IPS DF 4.7 (cell line): ENCODE results near the gene OR9Q2.
"Not testable (repeated sequence)": the region's sequence is repeated elsewhere in the genome, so short reads cannot be mapped to it uniquely, and the experiment has no call there.

Source experiments
- DNase-seq: peaks from one replicate; pipeline ENCODE4 v3.0.0-alpha.2; 2013; ENCODE audit warnings: low spot score; ENCODE audit errors: extremely low read depth

Gene OR9Q2

GRCh38 chr11:58188770-58189169, at the start of gene OR9Q2:
OR9Q2 (plus strand) TSS chr11:58189070; CDS start chr11:58190491, 1,421 bp downstream.
- no peak for DNase-seq

GRCh38 chr11:58142761-58143160, 46.1 kb upstream of the OR9Q2 start:
- DNase-seq: no peak

- DNase-seq: no peak
Observed at GRCh38 chr11:58152781-58153180, 36.1 kb upstream of the OR9Q2 start.

- no peak for DNase-seq
Observed at GRCh38 chr11:58164389-58164788, 24.5 kb upstream of the OR9Q2 start.

- DNase-seq: no peak
Observed at GRCh38 chr11:58164990-58165389, 23.9 kb upstream of the OR9Q2 start.

- no peak for DNase-seq
Observed at GRCh38 chr11:58165504-58166106, 23.3 kb upstream of the OR9Q2 start.

- no peak for DNase-seq
Observed at GRCh38 chr11:58177409-58178054, 11.3 kb upstream of the OR9Q2 start.

- DNase-seq: no peak
Observed at GRCh38 chr11:58178444-58178843, 10.4 kb upstream of the OR9Q2 start.

- DNase-seq: no peak
Observed at GRCh38 chr11:58179648-58180047, 9.2 kb upstream of the OR9Q2 start.

GRCh38 chr11:58186938-58187337, 1.9 kb upstream of the OR9Q2 start:
- DNase-seq: no peak

- DNase-seq: no peak
Observed at GRCh38 chr11:58192229-58192628, 3.4 kb downstream of the OR9Q2 start.

GRCh38 chr11:58193391-58193790, 4.5 kb downstream of the OR9Q2 start:
- no peak for DNase-seq

GRCh38 chr11:58195939-58196338, 7.1 kb downstream of the OR9Q2 start:
- DNase-seq: no peak

GRCh38 chr11:58199271-58199670, 10.4 kb downstream of the OR9Q2 start:
- DNase-seq: no peak

GRCh38 chr11:58204042-58204441, 15.2 kb downstream of the OR9Q2 start, which contains the start of gene OR1S2:
OR1S2 (minus strand) TSS chr11:58204142; CDS start chr11:58204142, 0 bp downstream.
- no peak for DNase-seq

- not testable (repeated sequence) for DNase-seq
Observed at GRCh38 chr11:58212420-58212819, 23.6 kb downstream of the OR9Q2 start, which contains the start of gene OR1S1. OR1S1 (plus strand) TSS chr11:58212720.

- DNase-seq: no peak
Observed at GRCh38 chr11:58216476-58216875, 27.6 kb downstream of the OR9Q2 start.

GRCh38 chr11:58222721-58223120, 33.9 kb downstream of the OR9Q2 start:
- DNase-seq: no peak

GRCh38 chr11:58227956-58228615, 39.2 kb downstream of the OR9Q2 start:
- DNase-seq: no peak
